H1 (cell line): Measurements from ENCODE around the gene OLR1. TPM values are rescaled to one million over a fixed set of nuclear protein-coding genes. Genes with fewer than 3 reads are reported as not detected.

ENCODE experiments used
- CTCF ChIA-PET: fragments of 300-600 bp; sonication (Branson Sonifier 250); formaldehyde crosslinking; loops from one replicate; lab custom pipeline; 2021; ENCODE audit not compliant: partially characterized antibody; lab: Charles Lee
- POLR2A ChIA-PET: fragments of 300-600 bp; sonication (Branson Sonifier 250); formaldehyde crosslinking; loops from one replicate; lab custom pipeline; 2021; ENCODE audit warnings: inconsistent platforms; ENCODE audit not compliant: partially characterized antibody; lab: Charles Lee
- DNase-seq, 2 experiments: peaks; one replicate each; pipeline versions ENCODE4 v3.0.0 to v3.0.0-alpha.2; 2010 to 2022; ENCODE audit warnings: low spot score in 2 of 2, low read depth in 1 of 2, mixed read lengths in 1 of 2
- FAIRE-seq: peaks from 2 replicates; lab custom pipeline; 2011; peaks lifted over from hg19 to GRCh38; lab: Jason Lieb, UNC
- H2AFZ ChIP-seq: 2 replicates; pipeline ENCODE4 v1.8.1; 2012; ENCODE audit warnings: low read length, inconsistent platforms
- H2AK5ac ChIP-seq: 2 replicates; pipeline ENCODE4 v1.6.1; 2013; ENCODE audit warnings: low read depth, low read length
- H2BK120ac ChIP-seq: replicated peaks from 2 replicates; pipeline ENCODE3; 2013; ENCODE audit warnings: low read depth, low read length, inconsistent platforms
- H2BK12ac ChIP-seq: 2 replicates; pipeline ENCODE4 v1.6.1; 2013; ENCODE audit warnings: low read depth, low read length
- H2BK15ac ChIP-seq: 2 replicates; pipeline ENCODE4 v1.6.1; 2013; ENCODE audit warnings: low read length
- H2BK20ac ChIP-seq: 2 replicates; pipeline ENCODE4 v1.6.1; 2013; ENCODE audit warnings: low read length
- H2BK5ac ChIP-seq: 2 replicates; pipeline ENCODE4 v1.6.1; 2013; ENCODE audit warnings: low read depth, low read length
- H3K14ac ChIP-seq: 2 replicates; pipeline ENCODE4 v1.6.1; 2013; ENCODE audit warnings: inconsistent platforms; ENCODE audit not compliant: insufficient read length
- H3K18ac ChIP-seq: 2 replicates; pipeline ENCODE4 v1.6.1; 2013; ENCODE audit warnings: low read length; ENCODE audit errors: extremely low read depth
- H3K23ac ChIP-seq: 2 replicates; pipeline ENCODE4 v1.6.1; 2013; ENCODE audit warnings: inconsistent platforms; ENCODE audit not compliant: insufficient read length
- H3K23me2 ChIP-seq: 2 replicates; pipeline ENCODE4 v1.6.1; 2013; ENCODE audit warnings: low read depth, low read length
- H3K27ac ChIP-seq: 2 replicates; pipeline ENCODE4 v1.6.1; 2011; ENCODE audit warnings: low read depth, low read length, inconsistent platforms
- H3K27me3 ChIP-seq, 4 experiments: replicated peaks in 1 of 4; 1 replicate in 1 of 4; 2 replicates in 3 of 4; pipeline versions ENCODE4 v1.6.1 to v1.8.1; 2011 to 2013; ENCODE audit warnings: low read length in 3 of 4, mild to moderate bottlenecking in 3 of 4, inconsistent platforms in 2 of 4, mixed read lengths in 2 of 4, moderate library complexity in 1 of 4; ENCODE audit not compliant: control insufficient read depth in 3 of 4, insufficient read depth in 3 of 4; ENCODE audit errors: extremely low read depth in 1 of 4
- H3K36me3 ChIP-seq, 4 experiments: 2 replicates each; pipeline versions ENCODE4 v1.6.1 to v1.8.1; 2011 to 2013; ENCODE audit warnings: mild to moderate bottlenecking in 4 of 4, low read length in 3 of 4, moderate library complexity in 2 of 4, control low read depth in 1 of 4, inconsistent platforms in 1 of 4; ENCODE audit not compliant: insufficient read depth in 4 of 4, control insufficient read depth in 2 of 4
- H3K4ac ChIP-seq: replicated peaks from 2 replicates; pipeline ENCODE3; 2013; ENCODE audit warnings: low read length, low read depth, mixed read lengths, inconsistent platforms; ENCODE audit not compliant: insufficient read length
- H3K4me1 ChIP-seq, 4 experiments: replicated peaks in 1 of 4; 1 replicate in 1 of 4; 2 replicates in 3 of 4; pipeline versions ENCODE4 v1.6.1 to v1.8.1; 2011 to 2013; ENCODE audit warnings: low read length in 3 of 4, inconsistent platforms in 2 of 4, mixed read lengths in 1 of 4; ENCODE audit not compliant: insufficient read depth in 4 of 4, control insufficient read depth in 3 of 4
- H3K4me2 ChIP-seq, 2 experiments: 2 replicates each; pipeline versions ENCODE4 v1.6.1 to v1.8.1; 2011 to 2013; ENCODE audit warnings: low read depth in 2 of 2, low read length in 2 of 2, control low read depth in 1 of 2, inconsistent platforms in 1 of 2, mild to moderate bottlenecking in 1 of 2; ENCODE audit not compliant: insufficient read depth in 1 of 2
- H3K4me3 ChIP-seq, 4 experiments: fragments of 200-600, 300-600 bp in 1 of 4; sonication (generic), shearing (Covaris generic), sonication (Bioruptor Twin) in 1 of 4; 2 replicates each; pipeline versions ENCODE4 v1.5.1 to v1.8.1; 2011 to 2016; ENCODE audit warnings: low read length in 4 of 4, low read depth in 3 of 4, control low read depth in 2 of 4, inconsistent platforms in 2 of 4, mild to moderate bottlenecking in 2 of 4, mixed read lengths in 1 of 4, moderate library complexity in 1 of 4; ENCODE audit not compliant: insufficient read depth in 2 of 4; ENCODE audit errors: extremely low read depth in 1 of 4
- H3K56ac ChIP-seq: replicated peaks from 2 replicates; pipeline ENCODE3; 2013; ENCODE audit warnings: low read depth, mild to moderate bottlenecking, mixed read lengths, low read length, inconsistent platforms; ENCODE audit not compliant: insufficient read length
- H3K79me1 ChIP-seq: 2 replicates; pipeline ENCODE4 v1.6.1; 2013; ENCODE audit warnings: low read depth, low read length, control low read depth
- H3K79me2 ChIP-seq, 2 experiments: 2 replicates each; pipeline versions ENCODE4 v1.6.1 to v1.8.1; 2012 to 2013; ENCODE audit warnings: low read length in 2 of 2, mild to moderate bottlenecking in 2 of 2, inconsistent platforms in 1 of 2; ENCODE audit not compliant: insufficient read depth in 2 of 2, control insufficient read depth in 1 of 2
- H3K9ac ChIP-seq, 4 experiments: replicated peaks in 1 of 4; 1 replicate in 1 of 4; 2 replicates in 3 of 4; pipeline versions ENCODE4 v1.6.1 to v1.8.1; 2011 to 2013; ENCODE audit warnings: low read depth in 3 of 4, low read length in 3 of 4, control low read depth in 2 of 4, mild to moderate bottlenecking in 2 of 4, moderate library complexity in 2 of 4, inconsistent platforms in 1 of 4; ENCODE audit errors: extremely low read depth in 1 of 4
- H3K9me3 ChIP-seq, 2 experiments: 2 replicates each; pipeline versions ENCODE4 v1.6.1 to v1.8.1; 2012 to 2013; ENCODE audit warnings: mild to moderate bottlenecking in 2 of 2, moderate library complexity in 2 of 2, control low read depth in 1 of 2, inconsistent platforms in 1 of 2, low read depth in 1 of 2, low read length in 1 of 2, mixed read lengths in 1 of 2; ENCODE audit not compliant: insufficient read depth in 2 of 2
- H4K20me1 ChIP-seq, 2 experiments: replicated peaks in 1 of 2; 2 replicates each; pipeline versions ENCODE3 to v1.8.1; 2011 to 2013; ENCODE audit warnings: inconsistent platforms in 2 of 2, low read length in 2 of 2, mild to moderate bottlenecking in 1 of 2; ENCODE audit not compliant: insufficient read depth in 2 of 2, control insufficient read depth in 1 of 2
- H4K5ac ChIP-seq: 2 replicates; pipeline ENCODE4 v1.6.1; 2013; ENCODE audit warnings: low read length, low read depth, mixed read lengths, inconsistent platforms; ENCODE audit not compliant: insufficient read length
- H4K8ac ChIP-seq: 2 replicates; pipeline ENCODE4 v1.8.0; 2013; ENCODE audit warnings: mild to moderate bottlenecking, moderate library complexity, low read length, inconsistent platforms; ENCODE audit not compliant: insufficient read depth; ENCODE audit errors: extremely low read depth
- H4K91ac ChIP-seq: replicated peaks from 2 replicates; pipeline ENCODE3; 2013; ENCODE audit warnings: low read length, mixed read lengths, inconsistent platforms; ENCODE audit not compliant: insufficient read length
- ATF2 ChIP-seq: IDR thresholded peaks from 2 replicates; pipeline ENCODE4 v1.6.1; 2012; ENCODE audit warnings: low read length, inconsistent platforms
- ATF3 ChIP-seq: IDR thresholded peaks from 2 replicates; pipeline ENCODE4 v1.6.1; 2011; ENCODE audit warnings: low read depth, mild to moderate bottlenecking, low read length; ENCODE audit not compliant: insufficient read depth
- CBX8 ChIP-seq: fragments of 300-800, 300-1000 bp; sonication (generic); IDR thresholded peaks from 2 replicates; pipeline ENCODE4 v1.7.1; 2016; ENCODE audit warnings: low read depth, low read length, borderline replicate concordance
- JUN ChIP-seq: IDR thresholded peaks from 2 replicates; pipeline ENCODE4 v1.6.1; 2011; ENCODE audit warnings: low read depth, mild to moderate bottlenecking, improper control_type of control experiment, low read length
- MAFK ChIP-seq: IDR thresholded peaks from 2 replicates; pipeline ENCODE4 v1.6.1; 2012; ENCODE audit warnings: low read depth, mild to moderate bottlenecking, improper control_type of control experiment, low read length
- NRF1 ChIP-seq: IDR thresholded peaks from 2 replicates; pipeline ENCODE4 v1.6.1; 2011; ENCODE audit warnings: mild to moderate bottlenecking, low read depth, low read length, improper control_type of control experiment
- SIN3A ChIP-seq, 2 experiments: IDR thresholded peaks in 1 of 2; conservative IDR thresholded peaks in 1 of 2; 2 replicates each; pipeline ENCODE4 v1.6.1; 2011 to 2012; ENCODE audit warnings: low read length in 2 of 2, improper control_type of control experiment in 1 of 2, low read depth in 1 of 2, mild to moderate bottlenecking in 1 of 2
- SIRT6 ChIP-seq: IDR thresholded peaks from one replicate; pipeline ENCODE4 v1.7.1; 2012; ENCODE audit warnings: low read length, inconsistent platforms
- SIX5 ChIP-seq: IDR thresholded peaks from 2 replicates; pipeline ENCODE4 v1.6.1; 2011; ENCODE audit warnings: mild to moderate bottlenecking, low read depth, low read length
- WGBS, 2 experiments: shearing (Covaris generic) in 1 of 2; methylation state at CpG; one replicate each; pipeline versions ENCODE4 v1.1.6 to v1.1.7; 2013 to 2015; ENCODE audit warnings: low lambda C conversion rate in 2 of 2, mixed read lengths in 2 of 2, inconsistent platforms in 1 of 2, low coverage in 1 of 2, missing lambda C conversion rate in 1 of 2; ENCODE audit not compliant: insufficient replicate concordance in 2 of 2, insufficient coverage in 1 of 2, insufficient read length in 1 of 2; ENCODE audit errors: extremely low coverage in 1 of 2, missing lambda C conversion rate in 1 of 2; 5-methylcytosine and 5-hydroxymethylcytosine counted together
- polyA plus RNA-seq, 7 experiments: library from polyadenylated mRNA; depleted of rRNA in 3 of 7; stranded (reverse) in 5 of 7; unstranded in 2 of 7; fragments of >200 nt in 5 of 7; fragments of 200-250 nt in 2 of 7; gene quantifications; 1 replicate in 5 of 7; 2 replicates in 1 of 7; 4 replicates in 1 of 7; pipeline versions ENCODE4 v1.2.1 to v1.2.3, GENCODE V29; 2011 to 2013; ENCODE audit warnings: missing spikeins in 2 of 7, mixed read lengths in 2 of 7
- total RNA-seq: library from RNA; stranded (reverse); fragmentation: NEBNext Ultra II Directional; extraction: Animal tissue kit (Norgen Biotek cat#: 25700); gene quantifications from 2 replicates; pipeline ENCODE4 v1.2.1, GENCODE V29; 2021

The OLR1 gene
- total and polyA plus RNA-seq, 2 of the 8 experiments (the other 6 are each of a cell fraction or from before 2014, with no cell fraction given), result not detected

- no peak overlapping the region for H3K23ac ChIP-seq
- no peak overlapping the region for H2BK120ac ChIP-seq
- peaks cover 0 to 10% (median 3%) of the 10 kb centered on the region in 4 experiments; a peak in 5 of 7 replicates for H3K4me1 ChIP-seq
- 56% methylated on average over 10 of the region's 10 CpGs; no CpG with 5 or more reads in 1 of the 2 experiments for WGBS, 2 experiments
- H3K23me2 ChIP-seq, result peaks cover 8% of the 10 kb centered on the region
- no peak overlapping the region for H4K91ac ChIP-seq
- no peaks in the 10 kb centered on the region for H4K20me1 ChIP-seq
- no peak overlapping the region for H2BK12ac ChIP-seq
- DNase-seq (no peak), FAIRE-seq (no peak)
- no peak overlapping the region for H4K5ac ChIP-seq
- H3K56ac ChIP-seq, result no peak overlapping the region
- peaks cover 0 to 38% of the 10 kb centered on the region in 2 experiments; a peak in 3 of 4 replicates for H3K79me2 ChIP-seq
- no peak overlapping the region for H3K14ac ChIP-seq
- no peak overlapping the region for H2BK20ac ChIP-seq
- ChIA-PET CTCF (interaction anchor here (0.6 to 2.2 kb wide), 7 partner anchors 12 to 286 kb away, joined by 3 to 8 read pairs (median 4); no protein-coding TSS in a partner anchor), POLR2A (interaction anchor here (0.7 to 3.1 kb wide), 6 partner anchors 10 to 504 kb away, joined by 3 to 14 read pairs (median 6); no protein-coding TSS in a partner anchor)
- no peak overlapping the region for H3K4ac ChIP-seq
- peak overlapping the region in 3 of 4 experiments; percentile 68 to 93 (median 88); a peak in 4 of 7 replicates for H3K9ac ChIP-seq
- H4K8ac ChIP-seq, result no peak overlapping the region
- H3K27ac ChIP-seq, result no peak overlapping the region
- no peak overlapping the region for H2BK5ac ChIP-seq
- H3K18ac ChIP-seq, result no peak overlapping the region
- H3K4me2 ChIP-seq, result peak overlapping the region; percentile 72 to 94
- H2AK5ac ChIP-seq, result no peak overlapping the region
- H3K36me3 ChIP-seq, result peaks cover 0 to 6% (median 0%) of the 10 kb centered on the region in 4 experiments; a peak in 4 of 8 replicates
- no peak overlapping the region for H2BK15ac ChIP-seq
- H3K9me3 ChIP-seq, result no peaks in the 10 kb centered on the region
- H2AFZ ChIP-seq, result no peak overlapping the region
- H3K27me3 ChIP-seq, result no peaks in the 10 kb centered on the region
- H3K4me3 ChIP-seq, result peak overlapping the region; percentile 66 to 97 (median 88)
- peaks cover 2% of the 10 kb centered on the region; the same call in 1 of the 2 replicates for H3K79me1 ChIP-seq
- TF ChIP-seq ATF3, result no peak
- TF ChIP-seq NRF1, result no peak
- no peak for TF ChIP-seq ATF2
- no peak for TF ChIP-seq MAFK
- no peak for TF ChIP-seq JUN
- TF ChIP-seq SIRT6, result no peak
- no peak for TF ChIP-seq SIN3A (conservative IDR thresholded peaks at IDR 0.05 in 1 of 2, IDR thresholded peaks at IDR 0.05 in 1 of 2; ENCODE audit: low read depth in 1 of 2, low read length in 2 of 2)
- TF ChIP-seq CBX8, result no peak
- no peak for TF ChIP-seq SIX5
These were observed 42.4 kb upstream of the OLR1 start for GRCh38 chr12:10214136-10214894.
